Activated CD4-positive, alpha-beta T cell treated with anti-CD3 and anti-CD28 coated beads, Interleukin-2, amount 10 ng/mL, durations not matched to agents 7 days and 5 days (primary cell): ENCODE data around the gene TUBA4B. TPM values are rescaled to one million over a fixed set of nuclear protein-coding genes. Genes with fewer than 3 reads are reported as not detected.
"Not testable (repeated sequence)": the region's sequence is repeated elsewhere in the genome, so short reads cannot be mapped to it uniquely, and the experiment has no call there.

Source experiments
- CTCF ChIA-PET: fragments of 350-600 bp; sonication (Branson Sonifier 250); formaldehyde crosslinking; loops from one replicate; lab custom pipeline; 2021; ENCODE audit warnings: antibody characterized with exemption; lab: Charles Lee
- POLR2A ChIA-PET: fragments of 350-600 bp; sonication (Branson Sonifier 250); formaldehyde crosslinking; loops from one replicate; lab custom pipeline; 2021; ENCODE audit warnings: antibody characterized with exemption; lab: Charles Lee
- DNase-seq: peaks from one replicate; pipeline ENCODE4 v3.0.0-alpha.2; 2020
- H3K27ac Mint-ChIP-seq: one replicate; pipeline ENCODE4 v1.8.0; 2021; ENCODE audit warnings: mild to moderate bottlenecking, moderate library complexity, mixed read lengths
- H3K27me3 Mint-ChIP-seq: one replicate; pipeline ENCODE4 v1.8.0; 2021; ENCODE audit warnings: mixed read lengths
- H3K36me3 Mint-ChIP-seq: one replicate; pipeline ENCODE4 v1.8.0; 2021; ENCODE audit warnings: low read depth, mixed read lengths
- H3K4me1 Mint-ChIP-seq: one replicate; pipeline ENCODE4 v1.8.0; 2021; ENCODE audit warnings: mixed read lengths
- H3K4me3 Mint-ChIP-seq: one replicate; pipeline ENCODE4 v1.8.0; 2021; ENCODE audit warnings: mild to moderate bottlenecking, moderate library complexity, mixed read lengths
- H3K9me3 Mint-ChIP-seq: one replicate; pipeline ENCODE4 v1.8.0; 2021; ENCODE audit warnings: mixed read lengths
- total RNA-seq, 2 experiments: library from RNA; stranded (reverse); gene quantifications; one replicate each; pipeline ENCODE4 v1.2.3, GENCODE V29; 2021

TUBA4B gene
- total RNA-seq, 2 experiments from 2014 or later: not detected

DNA sequence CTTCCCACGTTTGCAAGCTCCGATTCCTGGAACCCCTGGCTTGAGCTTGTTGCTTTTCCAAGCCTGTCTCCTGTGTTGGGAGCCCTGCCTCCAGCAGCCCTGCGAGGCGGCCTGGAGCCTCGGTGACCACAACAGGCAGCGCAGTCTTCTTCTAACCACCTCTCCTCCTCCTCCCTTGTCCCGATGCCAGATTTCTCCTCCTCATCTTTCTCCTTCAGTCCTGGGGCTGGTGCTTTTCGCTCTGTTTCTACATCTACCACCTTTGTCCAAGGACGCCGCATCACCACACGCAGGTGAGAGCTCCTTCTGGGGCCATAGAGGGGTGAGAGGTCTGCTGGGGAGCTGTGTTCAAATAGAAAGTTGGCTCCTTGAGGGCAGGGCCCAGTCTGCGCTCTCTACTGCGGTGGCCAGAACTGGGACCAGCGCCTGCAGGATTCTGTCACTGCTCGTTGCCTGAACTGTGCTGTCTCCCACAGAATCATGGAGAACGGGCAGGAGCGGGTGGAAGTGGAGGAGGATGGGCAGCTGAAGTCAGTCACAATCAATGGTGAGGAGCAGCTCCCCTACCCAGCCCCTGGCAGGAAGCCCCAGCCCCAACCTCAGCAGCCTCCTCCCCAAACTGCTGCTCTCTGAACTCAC, 30.0 kb downstream of the TUBA4B start:
- DNase-seq: no peak
- H3K9me3 Mint-ChIP-seq: no peaks in the 10 kb centered on the region
- CTCF ChIA-PET: interaction anchor here (0.7 to 15.6 kb wide), 5 partner anchors 12 to 303 kb away, joined by 3 to 194 read pairs (median 3); partner anchors contain the start of gene TUBA4A
- POLR2A ChIA-PET: no interaction called here
- H3K27me3 Mint-ChIP-seq: no peaks in the 10 kb centered on the region
- peak overlapping the region; percentile 4 for H3K27ac Mint-ChIP-seq
- peaks cover 31% of the 10 kb centered on the region for H3K4me1 Mint-ChIP-seq
- peaks cover 20% of the 10 kb centered on the region for H3K36me3 Mint-ChIP-seq
- H3K4me3 Mint-ChIP-seq: no peak overlapping the region

- no peak overlapping the region for H3K27ac Mint-ChIP-seq
- H3K4me1 Mint-ChIP-seq: peaks cover 19% of the 10 kb centered on the region
- no peaks in the 10 kb centered on the region for H3K27me3 Mint-ChIP-seq
- DNase-seq: no peak
- ChIA-PET POLR2A (no interaction called here), CTCF (interaction anchor here (1.0 to 15.6 kb wide), 4 partner anchors 11 to 125 kb away, joined by 3 to 194 read pairs (median 4); no protein-coding TSS in a partner anchor)
- H3K4me3 Mint-ChIP-seq: no peak overlapping the region
- peaks cover 18% of the 10 kb centered on the region for H3K36me3 Mint-ChIP-seq
- no peaks in the 10 kb centered on the region for H3K9me3 Mint-ChIP-seq
Observed at GRCh38 chr2:219284501-219285372, 31.7 kb downstream of the TUBA4B start.

DNA sequence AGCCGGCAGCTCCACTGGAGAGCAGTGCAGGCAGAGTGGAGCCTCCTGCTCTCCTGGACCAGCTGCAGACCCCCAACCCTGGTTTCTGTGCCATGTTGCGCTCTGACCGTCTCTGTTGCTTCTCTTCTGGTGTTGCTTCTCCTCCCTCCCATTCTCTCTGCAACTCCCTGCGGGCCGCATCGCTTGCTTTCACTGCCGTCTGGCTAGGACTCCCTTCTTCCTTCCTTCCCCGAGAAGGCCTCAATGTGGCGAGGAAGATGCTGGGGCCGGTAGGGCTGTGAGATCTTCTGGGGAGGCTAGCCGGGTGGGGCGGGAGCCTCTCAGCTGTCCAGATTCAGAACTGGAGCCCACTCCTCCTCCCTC, 32.3 kb downstream of the TUBA4B start:
- DNase-seq: no peak
- H3K27me3 Mint-ChIP-seq: no peaks in the 10 kb centered on the region
- peaks cover 15% of the 10 kb centered on the region for H3K36me3 Mint-ChIP-seq
- H3K4me1 Mint-ChIP-seq: peaks cover 13% of the 10 kb centered on the region
- no peak overlapping the region for H3K27ac Mint-ChIP-seq
- H3K4me3 Mint-ChIP-seq: no peak overlapping the region
- no peaks in the 10 kb centered on the region for H3K9me3 Mint-ChIP-seq
- ChIA-PET POLR2A (no interaction called here), CTCF (interaction anchor here (15.6 kb wide), 1 partner anchor 10 kb away, joined by 194 read pairs; no protein-coding TSS in a partner anchor)

GRCh38 chr2:219285894-219286425, 32.9 kb downstream of the TUBA4B start:
- no peak for DNase-seq
- no peak overlapping the region for H3K27ac Mint-ChIP-seq
- H3K4me1 Mint-ChIP-seq: peaks cover 8% of the 10 kb centered on the region
- ChIA-PET POLR2A (no interaction called here), CTCF (interaction anchor here (1.2 to 15.6 kb wide), 2 partner anchors 10 to 30 kb away, joined by 4 to 194 read pairs; no protein-coding TSS in a partner anchor)
- no peaks in the 10 kb centered on the region for H3K9me3 Mint-ChIP-seq
- no peak overlapping the region for H3K4me3 Mint-ChIP-seq
- H3K36me3 Mint-ChIP-seq: peaks cover 15% of the 10 kb centered on the region
- H3K27me3 Mint-ChIP-seq: no peaks in the 10 kb centered on the region

GRCh38 chr2:219286436-219287115, 33.5 kb downstream of the TUBA4B start:
- Mint-ChIP-seq H3K4me3 (no peak overlapping the region), H3K27ac (no peak overlapping the region), H3K36me3 (peaks cover 10% of the 10 kb centered on the region), H3K27me3 (no peaks in the 10 kb centered on the region), H3K9me3 (no peaks in the 10 kb centered on the region), H3K4me1 (peaks cover 2% of the 10 kb centered on the region)
- ChIA-PET POLR2A (no interaction called here), CTCF (interaction anchor here (1.2 to 15.6 kb wide), 3 partner anchors 9 to 31 kb away, joined by 4 to 194 read pairs (median 6); no protein-coding TSS in a partner anchor)
- DNase-seq: no peak

DNA sequence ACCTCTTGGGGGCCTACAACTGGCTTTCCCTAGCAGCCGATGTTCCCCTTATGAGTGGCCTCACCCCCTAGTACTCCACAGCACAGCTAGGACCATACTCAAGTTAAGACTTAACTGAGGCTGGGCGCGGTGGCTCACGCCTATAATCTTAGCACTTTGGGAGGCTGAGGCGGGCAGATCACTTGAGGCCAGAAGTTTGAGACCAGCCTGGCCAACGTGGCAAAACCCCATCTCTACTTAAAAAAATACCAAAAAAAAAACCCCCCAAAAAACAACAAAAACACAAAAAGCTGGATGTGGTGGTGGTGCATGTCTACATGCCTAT, 34.0 kb downstream of the TUBA4B start:
- H3K27me3 Mint-ChIP-seq, POLR2A ChIA-PET, H3K27ac Mint-ChIP-seq, H3K36me3 Mint-ChIP-seq, H3K9me3 Mint-ChIP-seq, H3K4me1 Mint-ChIP-seq, DNase-seq, H3K4me3 Mint-ChIP-seq: not testable (repeated sequence)
- CTCF ChIA-PET: interaction anchor here (1.2 to 15.6 kb wide), 2 partner anchors 8 to 10 kb away, joined by 6 to 194 read pairs; no protein-coding TSS in a partner anchor

GRCh38 chr2:219287580-219288265, 34.7 kb downstream of the TUBA4B start:
- H3K27me3 Mint-ChIP-seq: no peaks in the 10 kb centered on the region
- ChIA-PET POLR2A (no interaction called here), CTCF (interaction anchor here (1.2 to 15.6 kb wide), 2 partner anchors 8 to 11 kb away, joined by 6 to 194 read pairs; no protein-coding TSS in a partner anchor)
- no peaks in the 10 kb centered on the region for H3K9me3 Mint-ChIP-seq
- H3K36me3 Mint-ChIP-seq: peaks cover 7% of the 10 kb centered on the region
- no peak overlapping the region for H3K27ac Mint-ChIP-seq
- H3K4me3 Mint-ChIP-seq: no peak overlapping the region
- no peak for DNase-seq
- peaks cover 2% of the 10 kb centered on the region for H3K4me1 Mint-ChIP-seq

DNA sequence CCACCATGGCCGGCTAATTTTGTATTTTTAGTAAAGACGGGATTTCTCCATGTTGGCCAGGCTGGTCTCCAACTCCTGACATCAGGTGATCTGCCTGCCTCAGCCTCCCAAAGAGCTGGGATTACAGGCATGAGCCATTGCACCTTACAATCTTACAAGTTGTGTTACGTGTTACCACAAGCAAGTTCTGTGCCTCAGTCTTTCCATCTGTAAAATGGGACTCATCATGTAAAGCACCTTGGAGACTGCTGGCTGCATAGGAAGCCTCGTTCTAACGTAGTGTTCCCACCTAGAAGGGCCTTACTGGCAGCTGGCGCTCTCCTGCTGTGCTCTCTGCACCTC, 36.1 kb downstream of the TUBA4B start:
- Mint-ChIP-seq H3K4me1 (peaks cover 5% of the 10 kb centered on the region), H3K36me3 (no peaks in the 10 kb centered on the region), H3K9me3 (no peaks in the 10 kb centered on the region), H3K27me3 (peaks cover under 1% of the 10 kb centered on the region), H3K4me3 (no peak overlapping the region), H3K27ac (no peak overlapping the region)
- ChIA-PET CTCF (no interaction called here), POLR2A (no interaction called here)
- no peak for DNase-seq

GRCh38 chr2:219289537-219290361, 36.7 kb downstream of the TUBA4B start:
- no peak for DNase-seq
- H3K27me3 Mint-ChIP-seq: peaks cover 3% of the 10 kb centered on the region
- no peak overlapping the region for H3K27ac Mint-ChIP-seq
- H3K9me3 Mint-ChIP-seq: no peaks in the 10 kb centered on the region
- H3K36me3 Mint-ChIP-seq: no peaks in the 10 kb centered on the region
- no peak overlapping the region for H3K4me3 Mint-ChIP-seq
- CTCF ChIA-PET: interaction anchor here (1.4 to 10.7 kb wide), 4 partner anchors 10 to 126 kb away, joined by 3 to 194 read pairs (median 52); partner anchors contain the start of genes DNAJB2, GLB1L, STK16 and TUBA4A
- H3K4me1 Mint-ChIP-seq: peaks cover 8% of the 10 kb centered on the region
- POLR2A ChIA-PET: no interaction called here

DNA sequence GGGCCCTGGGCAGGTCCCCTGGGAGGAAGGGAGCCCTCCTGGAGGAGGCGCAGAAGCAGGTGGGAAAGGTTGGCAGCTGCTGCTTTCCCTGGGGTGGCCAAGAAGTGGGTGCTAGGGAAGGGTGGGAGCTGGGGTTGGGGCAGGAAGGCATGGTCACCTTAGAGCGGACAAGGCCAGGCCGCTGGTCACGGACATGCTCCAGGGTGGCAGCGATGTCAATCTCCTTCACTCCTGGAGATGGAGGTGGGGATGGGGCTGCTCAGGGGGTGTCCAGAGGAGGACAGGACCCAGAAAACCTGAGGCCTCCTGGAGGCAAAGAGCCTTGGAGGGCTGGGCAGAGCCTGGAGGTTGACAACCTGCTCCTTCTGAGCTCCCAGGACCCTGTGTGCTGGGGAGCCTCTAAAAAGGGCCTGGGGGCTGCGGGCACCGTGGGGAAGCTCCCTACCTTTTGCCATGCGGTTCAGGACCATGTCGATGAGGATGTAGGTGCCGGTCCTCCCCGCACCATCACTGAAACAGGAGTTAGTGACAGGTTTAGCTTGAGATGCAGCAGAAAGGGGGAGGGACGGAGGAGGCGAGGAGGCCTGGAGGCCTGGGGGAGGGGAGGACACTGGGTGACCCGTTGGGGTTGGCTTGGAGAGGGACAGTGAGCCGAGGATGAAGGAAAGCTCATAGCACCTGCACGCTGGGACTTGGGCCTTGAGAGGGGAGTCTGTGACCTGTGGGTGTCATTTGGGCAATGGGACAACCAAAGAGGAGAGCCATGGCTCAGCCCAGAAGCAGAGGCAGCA, 37.5 kb downstream of the TUBA4B start:
- CTCF ChIA-PET: interaction anchor here (0.9 to 10.7 kb wide), 6 partner anchors 9 to 127 kb away, joined by 3 to 194 read pairs (median 5); partner anchors contain the start of genes DNAJB2, GLB1L, STK16 and TUBA4A
- H3K4me3 Mint-ChIP-seq: no peak overlapping the region
- H3K4me1 Mint-ChIP-seq: peaks cover 16% of the 10 kb centered on the region
- no peaks in the 10 kb centered on the region for H3K36me3 Mint-ChIP-seq
- H3K27me3 Mint-ChIP-seq: peaks cover 5% of the 10 kb centered on the region
- DNase-seq: no peak
- no peaks in the 10 kb centered on the region for H3K9me3 Mint-ChIP-seq
- no peak overlapping the region for H3K27ac Mint-ChIP-seq
- POLR2A ChIA-PET: no interaction called here

GRCh38 chr2:219291394-219291793, 38.4 kb downstream of the TUBA4B start:
- no peak overlapping the region for H3K4me3 Mint-ChIP-seq
- ChIA-PET POLR2A (no interaction called here), CTCF (interaction anchor here (0.9 to 10.7 kb wide), 6 partner anchors 8 to 128 kb away, joined by 3 to 194 read pairs (median 5); partner anchors contain the start of genes DNAJB2, GLB1L, STK16 and TUBA4A)
- peaks cover 19% of the 10 kb centered on the region for H3K4me1 Mint-ChIP-seq
- H3K9me3 Mint-ChIP-seq: no peaks in the 10 kb centered on the region
- H3K36me3 Mint-ChIP-seq: no peaks in the 10 kb centered on the region
- DNase-seq: no peak
- no peak overlapping the region for H3K27ac Mint-ChIP-seq
- H3K27me3 Mint-ChIP-seq: peaks cover 7% of the 10 kb centered on the region
